ENCODE data around the gene AURKAIP1.

Gene AURKAIP1

DNA sequence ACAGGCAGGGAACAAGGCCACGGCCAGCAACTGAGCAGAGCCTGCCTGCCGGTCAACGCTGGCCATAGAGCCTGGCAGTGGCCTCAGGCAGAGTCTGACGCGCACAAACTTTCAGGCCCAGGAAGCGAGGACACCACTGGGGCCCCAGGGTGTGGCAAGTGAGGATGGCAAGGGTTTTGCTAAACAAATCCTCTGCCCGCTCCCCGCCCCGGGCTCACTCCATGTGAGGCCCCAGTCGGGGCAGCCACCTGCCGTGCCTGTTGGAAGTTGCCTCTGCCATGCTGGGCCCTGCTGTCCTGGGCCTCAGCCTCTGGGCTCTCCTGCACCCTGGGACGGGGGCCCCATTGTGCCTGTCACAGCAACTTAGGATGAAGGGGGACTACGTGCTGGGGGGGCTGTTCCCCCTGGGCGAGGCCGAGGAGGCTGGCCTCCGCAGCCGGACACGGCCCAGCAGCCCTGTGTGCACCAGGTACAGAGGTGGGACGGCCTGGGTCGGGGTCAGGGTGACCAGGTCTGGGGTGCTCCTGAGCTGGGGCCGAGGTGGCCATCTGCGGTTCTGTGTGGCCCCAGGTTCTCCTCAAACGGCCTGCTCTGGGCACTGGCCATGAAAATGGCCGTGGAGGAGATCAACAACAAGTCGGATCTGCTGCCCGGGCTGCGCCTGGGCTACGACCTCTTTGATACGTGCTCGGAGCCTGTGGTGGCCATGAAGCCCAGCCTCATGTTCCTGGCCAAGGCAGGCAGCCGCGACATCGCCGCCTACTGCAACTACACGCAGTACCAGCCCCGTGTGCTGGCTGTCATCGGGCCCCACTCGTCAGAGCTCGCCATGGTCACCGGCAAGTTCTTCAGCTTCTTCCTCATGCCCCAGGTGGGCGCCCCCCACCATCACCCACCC lies 43.7 kb downstream of the AURKAIP1 start, which contains the start of gene TAS1R3:
Gene TAS1R3, plus strand, starts transcription at position 213 of the 898 bp plus-strand sequence. Its CDS starts 66 bp downstream, at position 279.
- no peak for FAIRE-seq

DNA sequence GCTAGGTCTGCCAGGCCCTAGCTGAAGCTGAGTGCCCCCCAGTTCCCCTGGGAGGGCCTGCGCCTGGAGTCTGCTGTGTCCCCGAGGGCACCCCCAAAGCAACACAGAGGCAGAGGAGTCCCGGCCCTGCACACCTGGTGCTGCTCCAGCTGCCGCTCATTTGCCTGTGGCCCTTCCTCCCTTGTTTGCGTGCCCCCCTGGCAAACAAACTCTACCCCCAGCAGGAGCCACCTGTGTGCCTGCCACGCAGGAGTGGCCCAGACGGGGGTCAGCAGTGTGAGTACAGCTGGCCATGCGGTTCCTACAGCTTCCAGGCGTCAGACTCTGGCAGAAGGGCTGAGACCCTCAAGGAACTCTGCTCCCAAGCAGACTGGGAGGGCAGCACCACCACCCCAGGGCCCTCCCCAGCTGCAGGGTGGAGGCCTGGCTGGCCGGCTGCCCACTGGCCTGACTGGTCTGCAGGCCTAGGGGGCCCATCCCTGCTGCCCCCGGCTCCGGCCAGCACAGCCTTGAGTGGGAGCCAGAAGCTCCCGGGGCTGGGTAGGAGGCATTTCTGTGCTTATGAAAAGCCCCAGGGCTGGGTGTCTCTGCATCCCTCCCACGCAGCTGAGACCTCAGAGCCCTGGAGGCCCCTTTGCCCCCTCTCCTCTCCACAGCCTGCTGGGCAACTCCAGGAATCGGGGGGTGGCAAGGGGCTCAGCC lies 44.5 kb downstream of the AURKAIP1 start:
- FAIRE-seq, result no peak

DNA sequence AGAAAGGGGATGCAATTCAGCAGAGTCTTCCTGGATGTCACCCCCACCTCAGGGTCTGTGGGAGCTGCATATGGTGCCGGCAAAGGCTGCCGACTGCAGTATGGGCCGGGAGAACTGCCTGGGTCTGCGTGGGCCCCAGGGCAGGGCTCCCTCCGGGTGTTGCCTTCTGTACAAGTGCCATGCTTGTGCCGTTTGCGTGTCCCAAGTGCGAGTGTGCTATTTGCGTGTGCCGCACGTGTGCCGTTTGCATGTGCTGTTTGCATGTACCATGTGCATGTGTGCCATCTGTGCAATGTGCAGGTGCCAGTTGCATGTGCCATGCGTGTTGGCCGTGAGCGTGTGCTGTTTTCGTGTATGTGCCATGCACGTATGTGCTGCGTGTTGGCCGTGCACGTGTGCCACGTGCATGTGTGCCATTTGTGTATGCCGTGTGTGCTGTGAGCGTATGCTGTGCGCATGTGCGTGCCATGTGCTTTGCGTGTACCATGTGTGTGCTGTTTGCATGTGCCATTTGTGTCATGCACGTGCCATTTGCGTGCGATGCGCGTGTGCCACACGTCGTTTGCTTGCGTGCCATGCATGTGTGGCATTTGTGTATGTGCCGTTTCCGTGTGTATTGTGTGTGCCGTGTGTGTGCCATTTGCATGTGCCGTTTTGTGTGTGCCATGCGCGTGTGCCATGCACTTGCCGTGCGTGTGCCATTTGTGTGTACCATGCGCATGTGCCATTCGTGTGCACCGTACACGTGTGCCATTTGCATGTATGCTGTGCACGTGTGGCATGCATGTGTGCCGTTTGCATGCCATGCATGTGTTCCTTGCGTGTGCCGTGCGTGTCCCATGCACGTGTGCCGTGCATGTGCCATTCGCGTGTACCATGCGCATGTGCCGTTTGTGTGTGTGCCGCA lies 45.5 kb downstream of the AURKAIP1 start:
- FAIRE-seq, result no peak

DNA sequence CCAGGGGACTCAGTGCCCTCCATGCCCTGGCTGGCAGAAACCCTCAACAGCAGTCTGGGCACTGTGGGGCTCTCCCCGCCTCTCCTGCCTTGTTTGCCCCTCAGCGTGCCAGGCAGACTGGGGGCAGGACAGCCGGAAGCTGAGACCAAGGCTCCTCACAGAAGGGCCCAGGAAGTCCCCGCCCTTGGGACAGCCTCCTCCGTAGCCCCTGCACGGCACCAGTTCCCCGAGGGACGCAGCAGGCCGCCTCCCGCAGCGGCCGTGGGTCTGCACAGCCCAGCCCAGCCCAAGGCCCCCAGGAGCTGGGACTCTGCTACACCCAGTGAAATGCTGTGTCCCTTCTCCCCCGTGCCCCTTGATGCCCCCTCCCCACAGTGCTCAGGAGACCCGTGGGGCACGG lies 46.8 kb downstream of the AURKAIP1 start:
- no peak for FAIRE-seq

DNA sequence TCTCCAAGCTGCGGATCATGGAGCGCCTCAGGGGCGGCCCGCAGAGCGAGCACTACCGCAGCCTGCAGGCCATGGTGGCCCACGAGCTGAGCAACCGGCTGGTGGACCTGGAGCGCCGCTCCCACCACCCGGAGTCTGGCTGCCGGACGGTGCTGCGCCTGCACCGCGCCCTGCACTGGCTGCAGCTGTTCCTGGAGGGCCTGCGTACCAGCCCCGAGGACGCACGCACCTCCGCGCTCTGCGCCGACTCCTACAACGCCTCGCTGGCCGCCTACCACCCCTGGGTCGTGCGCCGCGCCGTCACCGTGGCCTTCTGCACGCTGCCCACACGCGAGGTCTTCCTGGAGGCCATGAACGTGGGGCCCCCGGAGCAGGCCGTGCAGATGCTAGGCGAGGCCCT lies 47.7 kb downstream of the AURKAIP1 start:
- FAIRE-seq, result no peak

DNA sequence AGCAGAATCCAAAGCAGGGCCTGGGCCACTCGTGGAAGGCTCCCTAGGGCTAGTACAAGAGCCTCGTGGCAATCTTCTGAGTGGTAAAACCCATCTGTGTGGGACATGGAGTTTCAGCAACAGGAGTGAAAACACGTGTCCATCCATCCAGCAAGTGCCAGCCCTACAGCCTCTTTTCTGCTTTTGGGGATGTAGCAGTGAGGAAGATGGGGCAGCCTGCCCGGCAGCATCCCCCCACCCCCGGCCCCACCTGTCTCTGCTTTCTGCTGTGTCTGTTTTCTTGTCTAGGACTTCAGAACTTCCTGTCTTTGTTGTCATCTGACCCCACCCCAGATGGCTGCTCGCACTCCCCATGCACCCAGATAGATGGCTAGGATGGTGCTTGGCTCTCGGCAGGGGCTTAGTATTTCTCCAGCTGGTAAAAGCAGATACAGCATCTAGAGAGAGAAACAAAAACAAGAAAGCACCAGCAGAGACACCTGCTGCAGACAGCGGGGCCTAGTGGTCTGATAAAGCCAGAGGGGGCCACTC lies 48.9 kb downstream of the AURKAIP1 start:
- FAIRE-seq, result no peak

DNA sequence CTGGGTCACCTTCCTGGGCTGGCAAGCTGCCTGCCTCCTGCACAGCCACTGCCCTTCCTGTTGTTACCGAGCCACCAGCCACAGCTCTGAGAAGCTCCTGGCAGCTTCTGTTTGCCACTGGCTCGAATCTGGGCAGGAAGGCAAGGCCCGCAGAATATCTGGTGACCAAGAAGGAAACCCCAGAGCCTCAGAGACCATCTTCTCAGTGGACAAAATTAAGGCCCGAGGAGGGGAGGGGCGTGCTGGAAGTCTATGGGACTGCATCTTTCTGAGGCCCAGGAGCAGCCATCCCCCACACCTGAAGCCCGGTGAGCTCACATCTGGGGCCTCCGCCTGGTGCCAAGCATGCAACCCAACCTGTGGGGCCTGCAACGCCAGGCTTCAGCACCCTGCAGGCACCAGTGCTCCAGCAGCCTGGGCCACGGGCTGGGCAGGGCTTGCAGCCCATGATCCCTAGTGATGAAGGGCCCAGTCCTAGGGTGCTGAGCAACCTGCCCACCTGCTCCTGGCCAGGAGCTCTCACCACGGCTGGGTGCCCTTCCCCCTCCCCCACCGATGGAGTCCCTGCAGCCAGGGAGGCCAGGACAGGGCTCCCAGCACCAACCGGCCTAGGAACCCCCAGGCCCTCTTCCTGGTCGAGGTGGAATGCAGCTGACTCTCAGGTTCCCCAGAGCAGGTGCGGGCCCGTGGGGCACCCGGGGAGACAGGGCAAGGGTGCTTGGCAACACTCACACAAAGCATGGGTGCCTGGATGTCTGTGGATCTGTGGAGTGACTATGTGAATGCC lies 49.5 kb downstream of the AURKAIP1 start:
- FAIRE-seq, result no peak

DNA sequence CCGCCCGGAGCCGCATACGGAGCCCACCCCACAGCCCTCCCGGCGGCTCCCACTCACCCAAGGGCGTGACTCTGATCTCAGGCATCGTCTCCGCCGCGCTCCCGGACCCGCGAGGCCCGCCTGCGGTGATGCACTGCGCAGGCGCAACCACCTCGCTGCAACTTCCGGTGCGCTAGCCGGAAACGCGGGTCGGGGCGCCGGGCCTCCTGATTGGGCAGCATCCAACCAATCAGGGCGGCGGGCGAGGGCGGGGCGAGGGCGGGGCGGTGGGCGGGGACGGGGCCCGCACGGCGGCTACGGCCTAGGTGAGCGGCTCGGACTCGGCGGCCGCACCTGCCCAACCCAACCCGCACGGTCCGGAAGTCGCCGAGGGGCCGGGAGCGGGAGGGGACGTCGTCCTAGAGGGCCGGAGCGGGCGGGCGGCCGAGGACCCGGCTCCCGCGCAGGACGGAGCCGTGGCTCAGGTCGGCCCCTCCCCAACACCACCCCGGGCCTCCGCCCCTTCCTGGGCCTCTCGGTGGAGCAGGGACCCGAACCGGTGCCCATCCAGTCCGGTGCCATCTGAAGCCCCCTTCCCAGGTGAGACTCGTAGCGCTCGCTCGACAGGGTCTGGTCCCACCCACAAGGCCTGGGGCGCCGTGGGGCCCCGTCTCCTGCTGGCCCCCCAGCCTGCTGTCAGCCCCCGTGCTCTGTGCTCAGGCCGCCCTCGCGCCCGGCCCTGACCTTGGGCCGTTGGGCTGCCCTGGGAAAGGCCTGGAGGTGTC lies 50.3 kb downstream of the AURKAIP1 start, which contains the start of the genes CPTP and INTS11:
Gene CPTP, plus strand, starts transcription at position 279 of the 764 bp plus-strand sequence. CDS start 2,109 bp downstream, outside the sequence.
Gene INTS11, minus strand, starts transcription at position 137 of the 764 bp plus-strand sequence. Its CDS starts 52 bp downstream, at position 85.
- no peak for FAIRE-seq

DNA sequence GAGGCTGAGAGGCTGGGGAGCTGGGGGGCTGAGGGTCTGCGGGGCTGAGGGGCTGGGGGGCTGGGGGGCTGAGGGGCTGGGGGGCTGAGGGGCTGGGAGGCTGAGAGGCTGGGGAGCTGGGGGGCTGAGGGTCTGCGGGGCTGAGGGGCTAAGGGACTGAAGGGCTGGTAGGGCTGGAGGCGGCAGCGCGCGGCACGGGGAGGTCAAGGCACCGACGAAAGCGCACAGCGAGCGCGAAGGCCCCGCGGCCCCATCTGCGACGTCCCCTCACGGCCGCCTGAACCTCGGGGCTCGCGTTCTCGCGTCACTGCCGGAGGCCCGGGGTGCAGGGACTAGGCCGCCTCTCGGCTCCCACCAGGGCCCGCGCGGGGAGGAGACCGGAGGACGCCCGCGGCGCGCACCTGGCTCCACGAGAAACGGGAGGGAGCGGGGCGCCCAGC lies 50.9 kb downstream of the AURKAIP1 start:
- FAIRE-seq, result no peak
